A172 (cell line): Measurements from ENCODE around the gene FAM32A. TPM values are rescaled to one million over a fixed set of nuclear protein-coding genes. Genes with fewer than 3 reads are reported as not detected.

Experiments used
- total RNA-seq: library from RNA; depleted of rRNA; stranded (reverse); fragments of >200 nt; shearing (Covaris generic); gene quantifications from 2 replicates; pipeline ENCODE4 v1.2.3, GENCODE V29; 2014; rRNA removed

The FAM32A gene
- total RNA-seq, 1 experiment from 2014 or later = 231 TPM

Other genes starting within 250 kb of the FAM32A start
- gene OR10H4, start 236.4 kb upstream of the FAM32A start, total RNA-seq = not detected in 2 replicates
- 1,516 and 1,534 TPM in 2 replicates for gene TPM4, start 108.9 kb upstream of the FAM32A start, total RNA-seq
- gene RAB8A, start 73.5 kb upstream of the FAM32A start, total RNA-seq = 60.3 and 60.8 TPM in 2 replicates
- gene HSH2D, start 41.7 kb upstream of the FAM32A start, total RNA-seq = not detected in 2 replicates
- gene CIB3, start 11.9 kb upstream of the FAM32A start, total RNA-seq = not detected in 2 replicates
- gene AP1M1, start 12.5 kb downstream of the FAM32A start, total RNA-seq = 118 and 133 TPM in 2 replicates
- gene KLF2, start 139.4 kb downstream of the FAM32A start, total RNA-seq = 3.4 and 10.2 TPM in 2 replicates